ENCODE results near the gene TMUB1. TPM values are rescaled to one million over a fixed set of nuclear protein-coding genes. Genes with fewer than 3 reads are reported as not detected.

The TMUB1 gene
- total RNA-seq, 4 donors from 2014 or later, result 2.9 to 32.8 (median 8.6) TPM

DNA sequence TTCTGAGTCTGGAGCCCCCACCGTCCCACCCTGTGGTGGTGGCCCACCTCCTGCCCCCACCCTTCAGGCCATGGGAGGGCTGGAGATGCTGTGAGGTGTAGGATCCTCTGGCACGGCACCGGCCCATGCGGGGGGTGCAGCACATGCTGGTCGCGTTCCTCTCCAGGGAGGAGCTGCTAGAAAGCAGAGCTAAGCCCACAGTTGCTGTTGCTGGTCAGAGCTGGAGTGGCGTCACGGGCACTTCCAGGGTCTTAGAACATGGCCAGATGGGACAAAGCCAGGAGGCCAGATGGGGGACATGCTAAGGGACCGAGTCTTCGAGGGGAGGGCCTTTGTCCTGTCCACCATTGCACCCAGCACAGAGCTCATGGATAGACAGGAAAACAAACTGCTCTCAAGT lies 24.6 kb upstream of the TMUB1 start:
- no peak for TF ChIP-seq POLR2A (IDR thresholded peaks at IDR 0.05)
- TF ChIP-seq, protein P1, sequence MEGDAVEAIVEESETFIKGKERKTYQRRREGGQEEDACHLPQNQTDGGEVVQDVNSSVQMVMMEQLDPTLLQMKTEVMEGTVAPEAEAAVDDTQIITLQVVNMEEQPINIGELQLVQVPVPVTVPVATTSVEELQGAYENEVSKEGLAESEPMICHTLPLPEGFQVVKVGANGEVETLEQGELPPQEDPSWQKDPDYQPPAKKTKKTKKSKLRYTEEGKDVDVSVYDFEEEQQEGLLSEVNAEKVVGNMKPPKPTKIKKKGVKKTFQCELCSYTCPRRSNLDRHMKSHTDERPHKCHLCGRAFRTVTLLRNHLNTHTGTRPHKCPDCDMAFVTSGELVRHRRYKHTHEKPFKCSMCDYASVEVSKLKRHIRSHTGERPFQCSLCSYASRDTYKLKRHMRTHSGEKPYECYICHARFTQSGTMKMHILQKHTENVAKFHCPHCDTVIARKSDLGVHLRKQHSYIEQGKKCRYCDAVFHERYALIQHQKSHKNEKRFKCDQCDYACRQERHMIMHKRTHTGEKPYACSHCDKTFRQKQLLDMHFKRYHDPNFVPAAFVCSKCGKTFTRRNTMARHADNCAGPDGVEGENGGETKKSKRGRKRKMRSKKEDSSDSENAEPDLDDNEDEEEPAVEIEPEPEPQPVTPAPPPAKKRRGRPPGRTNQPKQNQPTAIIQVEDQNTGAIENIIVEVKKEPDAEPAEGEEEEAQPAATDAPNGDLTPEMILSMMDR (IDR thresholded peaks at IDR 0.05), result no peak
- H3K36me3 ChIP-seq, result no peaks in the 10 kb centered on the region
- intact Hi-C loops (cut with DNase I; ENCODE audit: low total_unique reads), result no loop called here
- H3K27me3 ChIP-seq, result no peaks in the 10 kb centered on the region
- H3K27ac ChIP-seq, result peak overlapping the region; percentile 70 to 76
- peaks cover 0 to 10% of the 10 kb centered on the region in 2 donors for H3K4me1 ChIP-seq
- H3K9me3 ChIP-seq, result no peaks in the 10 kb centered on the region
- DNase-seq, result no peak
- no peak overlapping the region for H3K4me3 ChIP-seq

DNA sequence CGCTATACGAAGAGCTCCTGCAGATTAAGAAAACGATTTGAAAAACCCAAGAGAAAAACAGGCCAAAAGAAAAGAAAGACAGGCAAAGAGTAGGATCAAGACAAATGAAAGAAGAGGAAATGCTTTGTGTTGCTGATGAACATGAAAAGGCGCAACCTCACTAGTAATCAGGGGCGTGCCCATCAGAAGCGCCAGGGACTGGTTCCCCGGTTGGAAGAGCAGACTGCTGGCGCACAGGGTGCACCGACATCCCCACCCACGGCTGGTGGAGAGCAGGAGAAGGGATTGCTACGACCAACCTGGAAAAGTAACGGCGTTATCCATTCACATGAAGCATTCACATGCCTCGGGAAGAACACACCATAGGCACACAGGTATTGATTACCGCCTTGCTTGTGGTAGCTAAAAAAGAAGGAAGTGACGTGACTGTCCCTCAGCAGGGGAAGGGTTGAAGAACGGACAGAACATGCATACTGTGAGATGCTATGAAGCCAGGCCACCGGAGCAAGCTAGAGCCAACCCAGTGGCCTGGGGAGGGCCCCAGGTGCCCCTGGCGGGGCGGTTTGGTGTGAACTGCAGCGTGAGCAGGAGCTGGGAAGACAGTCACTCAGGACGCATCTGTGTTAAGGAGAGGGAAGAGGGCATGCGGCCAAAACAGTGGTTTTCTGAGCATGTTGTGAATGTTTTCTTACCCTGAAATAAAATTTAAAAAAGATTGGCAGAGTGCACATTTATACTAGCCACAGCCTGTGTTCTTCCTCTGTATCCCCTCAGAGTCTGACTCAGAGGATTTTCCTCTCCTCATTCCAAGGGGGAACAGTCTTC lies 21.3 kb upstream of the TMUB1 start:
- TF ChIP-seq POLR2A (IDR thresholded peaks at IDR 0.05), result no peak
- TF ChIP-seq, protein P1 (IDR thresholded peaks at IDR 0.05), result no peak
- intact Hi-C loops (cut with DNase I; ENCODE audit: low total_unique reads), result no loop called here
- peaks cover 4 to 9% of the 10 kb centered on the region in 2 donors for H3K4me1 ChIP-seq

DNA sequence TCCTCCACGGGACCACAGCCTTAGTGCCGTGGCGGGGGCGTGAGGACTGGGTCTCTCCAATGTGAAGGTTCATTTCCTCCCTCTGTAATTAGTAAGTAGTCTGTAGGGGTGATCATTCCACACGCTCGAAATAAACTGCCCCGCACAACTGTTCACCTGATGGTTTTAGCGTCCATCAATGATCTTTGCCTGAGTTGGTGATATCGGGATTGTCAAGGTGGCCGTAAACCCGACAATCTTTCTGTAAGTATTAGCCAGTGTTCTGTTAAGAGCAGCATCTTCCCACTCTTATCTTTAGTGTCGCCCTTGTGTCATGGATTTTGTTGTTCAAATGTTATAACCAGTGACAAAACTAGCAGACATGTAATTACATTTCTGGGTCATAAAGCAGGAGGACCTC lies 20.7 kb upstream of the TMUB1 start:
- TF ChIP-seq, protein P1 (IDR thresholded peaks at IDR 0.05), result no peak
- no peak for TF ChIP-seq POLR2A (IDR thresholded peaks at IDR 0.05)
- H3K27me3 ChIP-seq, result no peaks in the 10 kb centered on the region
- H3K4me1 ChIP-seq, result peaks cover 4 to 9% of the 10 kb centered on the region in 2 donors
- H3K9me3 ChIP-seq, result no peaks in the 10 kb centered on the region
- no peak overlapping the region for H3K4me3 ChIP-seq
- no peak for DNase-seq
- intact Hi-C loops (cut with DNase I; ENCODE audit: low total_unique reads), result no loop called here
- no peak overlapping the region for H3K27ac ChIP-seq
- H3K36me3 ChIP-seq, result no peaks in the 10 kb centered on the region

More for the DNA sequence above, 21.3 kb upstream of the TMUB1 start:
- DNase-seq, result no peak
- no peaks in the 10 kb centered on the region for H3K9me3 ChIP-seq
- H3K27me3 ChIP-seq, result no peaks in the 10 kb centered on the region
- no peak overlapping the region for H3K4me3 ChIP-seq
- H3K27ac ChIP-seq, result peak overlapping the region in 1 of 2 donors; percentile 5
- H3K36me3 ChIP-seq, result no peaks in the 10 kb centered on the region

DNA sequence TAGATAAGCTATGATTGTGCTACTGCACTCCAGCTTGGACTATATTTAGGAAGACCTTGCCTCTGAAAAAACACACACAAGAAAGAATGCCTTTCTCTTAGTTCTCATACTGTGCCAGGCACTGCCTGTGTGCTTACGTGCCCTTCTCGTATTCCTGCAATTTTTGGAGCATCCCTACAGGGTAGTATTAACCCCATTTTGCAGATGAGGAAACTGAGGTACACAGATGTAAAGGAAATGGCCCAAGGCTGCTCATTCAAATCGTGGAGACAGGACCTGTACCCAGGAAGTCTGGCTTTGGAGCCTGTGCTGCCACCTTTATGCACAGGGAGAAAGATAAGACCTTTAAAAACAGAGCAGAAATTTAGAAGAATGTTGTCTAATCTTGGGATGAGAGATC lies 19.7 kb upstream of the TMUB1 start:
- no peaks in the 10 kb centered on the region for H3K36me3 ChIP-seq
- DNase-seq, result no peak
- TF ChIP-seq, protein P1 (IDR thresholded peaks at IDR 0.05), result no peak
- no peak for TF ChIP-seq POLR2A (IDR thresholded peaks at IDR 0.05)
- peaks cover 4 to 9% of the 10 kb centered on the region in 2 donors for H3K4me1 ChIP-seq
- no peak overlapping the region for H3K4me3 ChIP-seq
- H3K27me3 ChIP-seq, result no peaks in the 10 kb centered on the region
- H3K9me3 ChIP-seq, result no peaks in the 10 kb centered on the region
- H3K27ac ChIP-seq, result no peak overlapping the region
- intact Hi-C loops (cut with DNase I; ENCODE audit: low total_unique reads), result no loop called here

DNA sequence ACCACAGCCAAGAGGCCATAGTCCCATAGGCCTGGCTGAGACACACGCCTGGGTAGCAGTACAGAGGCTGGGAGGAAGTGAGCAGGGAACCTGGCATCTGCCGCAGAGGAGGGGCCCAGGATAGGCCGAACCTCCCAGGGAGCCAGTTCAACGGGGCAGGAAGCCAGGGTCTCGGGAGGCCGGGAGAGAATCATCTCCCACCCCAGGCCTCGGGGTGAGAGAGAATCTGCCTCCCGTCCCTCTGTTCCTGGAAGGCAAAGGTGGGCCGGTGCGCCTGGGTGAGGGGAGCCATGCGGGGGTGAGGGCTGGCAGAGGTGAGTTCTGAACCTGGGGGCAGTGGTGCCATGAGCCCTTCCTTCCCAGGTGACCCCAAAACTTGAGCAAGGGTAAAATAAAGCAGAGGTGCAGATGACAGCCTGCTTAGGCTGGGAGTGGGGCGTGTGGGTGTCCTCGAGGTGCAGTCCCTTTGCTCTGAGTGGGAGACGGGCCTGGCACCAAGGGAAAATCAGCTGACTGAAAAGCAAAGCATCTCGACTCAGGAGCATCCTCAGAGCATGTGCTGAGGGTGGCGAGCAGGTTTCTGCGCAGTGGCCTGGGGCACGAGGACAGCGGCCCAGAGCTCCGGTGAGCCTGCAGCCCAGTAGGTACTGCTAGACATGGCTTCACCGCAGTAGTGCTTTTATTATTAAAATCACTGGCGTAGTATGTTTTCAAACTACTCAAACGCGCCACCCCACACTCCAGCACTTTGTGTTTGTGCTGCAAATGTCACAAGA lies 18.5 kb upstream of the TMUB1 start:
- intact Hi-C loops (cut with DNase I; ENCODE audit: low total_unique reads), result no loop called here
- no peak for DNase-seq
- no peak for TF ChIP-seq POLR2A (IDR thresholded peaks at IDR 0.05)
- TF ChIP-seq, protein P1 (IDR thresholded peaks at IDR 0.05), result no peak
- Histone ChIP-seq H3K4me3 (no peak overlapping the region), H3K4me1 (peaks cover 4 to 9% of the 10 kb centered on the region in 2 donors), H3K27me3 (no peaks in the 10 kb centered on the region), H3K9me3 (no peaks in the 10 kb centered on the region), H3K36me3 (no peaks in the 10 kb centered on the region), H3K27ac (no peak overlapping the region)
